HG03520 (cell line): ENCODE measurements around the gene CCDC149.
A peak's percentile ranks its signal among the peaks of the same experiment; 100 is the strongest.

Source experiments
- ATAC-seq: cut with Tn5 transposase; IDR thresholded peaks from one replicate; pipeline ENCODE4 v1.9.1; 2021; ENCODE audit warnings: mild to moderate bottlenecking, moderate library complexity; ENCODE audit not compliant: unreplicated experiment

CCDC149 gene

DNA sequence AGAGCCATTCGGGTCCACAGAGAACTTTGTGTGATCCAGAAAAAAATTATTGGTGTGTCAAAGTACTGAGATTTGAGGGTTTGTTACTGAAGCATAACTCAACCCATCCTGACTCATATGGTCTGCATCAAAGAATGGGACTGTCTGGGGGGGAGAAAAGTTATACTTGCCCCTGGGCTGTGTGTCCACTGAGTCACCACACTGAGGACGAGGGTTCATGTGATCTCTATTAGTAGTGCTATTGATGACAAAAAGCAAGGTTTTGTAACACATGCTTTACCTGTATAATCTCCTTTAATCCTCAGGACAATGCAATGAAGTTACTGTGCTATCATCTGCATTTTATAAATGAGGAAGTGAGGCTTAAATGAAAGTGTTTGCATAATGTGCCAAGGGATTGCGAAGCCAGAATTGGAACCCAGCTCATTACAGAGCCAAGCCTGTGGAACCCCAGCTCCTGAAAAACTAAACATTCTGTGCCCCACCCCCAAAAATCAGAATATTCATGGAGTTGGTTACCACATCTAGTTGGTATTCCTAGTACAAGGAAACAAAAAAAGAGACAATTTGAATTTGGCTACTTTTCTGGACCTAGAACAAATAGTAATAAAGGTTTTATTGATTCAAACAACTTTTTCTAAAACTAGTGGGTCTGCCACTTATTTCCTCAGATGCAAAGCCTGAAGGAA, 31.2 kb downstream of the CCDC149 start:
- no peak for ATAC-seq

DNA sequence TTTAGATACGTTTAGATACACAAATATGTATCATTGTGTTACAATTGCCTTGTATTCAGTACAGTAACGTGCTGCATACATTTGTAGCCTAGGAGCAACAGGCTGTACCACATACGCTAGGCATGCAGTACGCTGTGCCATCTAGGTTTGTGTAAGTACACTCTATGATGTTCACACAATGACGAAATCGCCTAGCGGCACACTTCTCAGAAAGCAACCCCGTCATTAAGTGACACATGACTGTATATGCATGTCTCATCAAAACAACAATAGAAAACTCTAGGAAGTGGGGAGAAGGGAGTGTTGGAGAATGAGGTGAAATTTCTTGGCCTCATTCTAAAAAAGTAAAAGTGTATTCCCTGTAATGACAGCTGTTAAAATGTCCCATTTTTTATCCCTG, 32.7 kb downstream of the CCDC149 start:
- no peak for ATAC-seq

DNA sequence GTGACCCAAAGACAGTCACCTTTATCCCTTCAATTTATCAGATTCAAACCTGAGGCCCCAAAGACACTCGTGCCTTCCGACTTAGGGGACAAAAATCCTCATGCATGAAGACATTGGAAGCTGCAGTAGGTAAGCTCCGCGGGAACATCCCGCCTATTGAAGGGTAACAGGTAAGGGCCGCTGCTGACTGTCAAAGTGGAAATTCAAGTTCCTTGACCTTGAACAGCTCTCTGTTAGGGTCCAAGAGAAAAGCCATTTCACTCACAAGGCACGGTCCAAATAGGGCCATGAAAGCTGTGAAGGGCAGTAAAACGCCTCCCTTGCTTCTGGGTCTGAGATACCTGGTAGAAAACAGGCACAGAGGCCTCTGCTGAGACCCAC, 34.2 kb downstream of the CCDC149 start:
- ATAC-seq = no peak

DNA sequence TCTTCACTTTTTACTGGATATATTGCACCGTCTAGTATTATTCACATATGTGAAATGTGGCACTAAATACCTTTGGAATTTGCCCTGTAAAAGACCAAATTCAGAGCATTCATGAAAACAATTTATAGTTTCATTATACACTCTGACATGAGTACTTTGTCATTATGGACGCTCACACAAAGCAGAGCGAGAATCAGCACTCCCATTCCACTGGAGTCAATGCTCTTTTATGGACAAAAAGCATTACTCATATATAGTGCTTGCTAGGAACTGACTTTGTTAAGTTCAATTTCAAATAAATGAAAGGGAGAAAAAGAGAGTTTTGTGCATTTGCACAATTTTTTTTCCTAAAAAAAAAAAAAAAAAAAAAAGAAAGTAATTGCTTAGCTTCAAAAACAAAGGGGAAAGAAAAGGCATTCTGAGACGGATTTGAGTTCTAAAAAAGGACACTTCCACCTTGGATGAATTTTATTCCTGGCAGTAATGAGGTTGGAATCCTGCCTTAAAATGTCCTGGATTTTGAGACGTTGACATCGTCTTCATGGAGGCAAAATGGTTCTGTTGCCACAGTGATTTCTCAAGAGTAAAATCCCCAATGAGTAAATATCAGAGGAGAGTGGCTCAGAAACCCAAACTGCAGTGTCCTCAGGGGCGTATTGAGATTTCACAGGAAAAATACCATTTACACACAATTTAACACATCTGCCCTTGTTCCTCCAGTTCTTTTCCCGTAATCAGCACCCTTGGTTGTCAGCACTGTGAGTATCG, 34.8 kb downstream of the CCDC149 start:
- ATAC-seq = no peak

DNA sequence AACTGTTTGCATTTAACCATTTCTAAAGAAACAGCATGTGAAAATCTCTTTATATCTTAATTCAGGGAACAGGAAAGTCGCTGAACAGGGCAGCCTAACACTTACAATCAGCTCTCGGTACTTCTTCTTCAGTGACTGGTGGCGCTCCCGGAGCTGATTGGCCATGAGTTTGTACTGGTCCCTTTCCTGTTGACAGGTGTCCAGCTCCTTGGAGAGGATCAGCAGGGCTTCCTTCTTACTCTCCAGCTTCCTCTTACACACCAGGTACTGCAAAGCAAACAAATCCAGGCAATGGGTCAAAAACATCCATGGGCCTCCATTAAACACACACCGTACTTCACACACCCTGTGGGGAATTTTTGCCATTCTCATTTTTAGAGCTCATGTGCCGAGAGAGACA, 36.4 kb downstream of the CCDC149 start:
- no peak for ATAC-seq

DNA sequence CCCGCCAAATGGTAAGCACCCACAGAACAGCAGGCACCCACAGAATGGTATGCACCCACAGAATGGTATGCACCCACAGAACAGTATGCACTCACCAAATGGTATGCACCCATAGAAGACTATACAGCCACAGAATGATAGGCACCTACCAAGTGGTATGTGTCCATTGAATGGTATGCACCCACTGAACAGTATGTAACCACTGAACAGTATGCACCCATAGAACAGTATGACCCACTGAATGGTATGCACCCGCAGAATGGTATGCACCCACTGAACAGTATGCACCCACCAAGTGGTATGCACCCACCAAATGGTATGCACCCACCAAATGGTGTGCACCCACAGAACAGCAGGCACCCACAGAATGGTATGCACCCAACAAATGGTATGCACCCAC, 40.1 kb downstream of the CCDC149 start:
- no peak for ATAC-seq

DNA sequence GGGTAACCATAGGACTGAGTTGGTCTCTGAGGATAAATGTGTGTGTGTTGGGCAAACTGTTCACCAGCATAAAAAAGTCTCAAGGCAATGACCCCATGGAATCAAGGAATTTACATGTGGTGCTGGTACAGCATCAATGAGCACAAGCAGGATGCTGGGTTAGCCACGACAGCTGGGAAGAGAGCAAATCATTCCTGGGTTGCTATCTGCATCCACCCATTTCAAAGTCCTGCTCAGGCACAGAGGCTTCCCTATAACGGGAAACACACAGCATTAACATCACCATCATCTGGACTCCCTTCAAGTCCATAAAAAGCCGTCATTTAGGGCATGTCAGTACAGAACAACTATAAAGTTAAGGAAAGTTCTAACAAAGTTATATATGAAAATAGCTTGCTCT, 41.6 kb downstream of the CCDC149 start:
- ATAC-seq = no peak

DNA sequence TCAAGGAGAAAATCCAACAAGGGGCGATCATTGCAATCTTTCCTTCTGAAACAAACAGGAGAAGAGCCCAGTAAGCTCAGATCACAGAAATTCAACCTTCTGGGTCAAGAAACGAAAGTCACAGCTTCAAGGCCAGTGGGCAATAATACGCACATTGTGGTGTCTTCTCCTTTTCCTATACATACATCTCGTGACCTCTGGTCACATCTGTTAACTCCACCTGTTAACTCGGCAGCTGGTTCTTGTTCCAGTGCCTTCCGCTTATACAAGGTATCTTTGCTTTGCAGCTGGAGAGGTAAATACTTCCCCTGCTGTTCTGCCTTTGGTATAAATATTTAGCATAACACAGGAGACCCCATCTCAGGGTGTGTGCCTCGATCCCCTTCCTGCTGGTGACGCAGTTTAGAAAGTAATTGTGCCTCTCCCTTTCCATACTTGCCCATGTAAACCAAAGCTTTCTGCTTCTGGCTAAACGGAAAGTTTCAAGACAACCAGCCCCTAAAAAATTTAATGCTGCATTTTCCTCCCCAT, 45.0 kb downstream of the CCDC149 start:
- ATAC-seq = no peak

DNA sequence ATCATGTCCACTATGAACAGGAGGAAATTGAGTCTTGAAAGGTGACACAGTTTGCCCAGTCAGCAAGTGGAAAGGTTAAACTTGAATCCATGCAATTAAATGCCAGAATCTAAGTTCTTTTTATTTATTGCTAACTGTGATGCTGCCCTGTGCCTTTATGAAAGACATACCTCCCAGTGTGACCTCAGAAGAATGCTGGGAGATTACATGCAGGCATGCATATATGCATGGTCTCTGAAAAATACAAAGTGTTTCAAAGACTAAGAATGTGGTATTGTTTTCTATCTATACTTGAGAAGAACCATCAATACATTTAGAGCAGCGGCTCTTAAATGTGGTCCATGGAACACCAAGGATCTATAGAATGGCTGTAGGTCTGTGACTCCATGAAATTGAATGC, 45.6 kb downstream of the CCDC149 start:
- ATAC-seq = no peak

DNA sequence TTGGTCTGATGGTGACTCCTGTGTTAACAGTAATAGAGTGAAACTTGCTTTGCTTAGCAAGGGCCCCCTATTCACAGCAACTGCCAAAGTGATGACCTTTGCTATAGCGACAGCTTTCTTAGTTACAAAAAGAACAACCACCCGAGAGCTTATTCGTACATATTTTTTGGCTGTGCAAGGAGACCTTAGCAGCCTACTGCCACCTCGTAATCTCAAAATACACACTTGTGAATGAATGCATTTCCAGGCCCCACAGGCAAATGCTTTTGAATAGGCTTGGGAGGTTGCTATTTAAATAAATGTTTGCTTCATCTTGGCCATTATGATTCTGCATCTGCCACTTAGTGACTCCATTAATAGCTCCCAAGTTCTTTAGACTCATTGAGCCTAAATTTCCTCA, 47.4 kb downstream of the CCDC149 start:
- no peak for ATAC-seq

DNA sequence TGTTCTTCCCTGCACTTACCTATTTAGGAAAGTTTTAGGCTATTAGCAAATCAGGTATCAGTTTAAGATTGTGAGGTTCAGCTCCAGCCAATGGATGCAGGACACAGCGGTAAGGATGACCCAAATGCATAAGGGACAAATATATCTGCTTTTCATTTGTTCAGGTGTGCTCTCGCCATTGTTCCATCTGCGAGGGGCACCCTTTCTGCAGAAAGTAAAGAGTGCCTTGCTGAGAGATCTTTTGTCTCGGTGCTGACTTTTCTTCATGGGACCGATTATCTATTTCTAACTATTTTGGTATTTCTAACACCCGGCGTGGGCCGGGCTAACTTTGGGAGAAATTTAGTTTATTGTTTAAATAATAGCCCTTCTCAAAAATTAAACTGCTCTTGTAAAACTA, 49.0 kb downstream of the CCDC149 start:
- ATAC-seq = no peak

DNA sequence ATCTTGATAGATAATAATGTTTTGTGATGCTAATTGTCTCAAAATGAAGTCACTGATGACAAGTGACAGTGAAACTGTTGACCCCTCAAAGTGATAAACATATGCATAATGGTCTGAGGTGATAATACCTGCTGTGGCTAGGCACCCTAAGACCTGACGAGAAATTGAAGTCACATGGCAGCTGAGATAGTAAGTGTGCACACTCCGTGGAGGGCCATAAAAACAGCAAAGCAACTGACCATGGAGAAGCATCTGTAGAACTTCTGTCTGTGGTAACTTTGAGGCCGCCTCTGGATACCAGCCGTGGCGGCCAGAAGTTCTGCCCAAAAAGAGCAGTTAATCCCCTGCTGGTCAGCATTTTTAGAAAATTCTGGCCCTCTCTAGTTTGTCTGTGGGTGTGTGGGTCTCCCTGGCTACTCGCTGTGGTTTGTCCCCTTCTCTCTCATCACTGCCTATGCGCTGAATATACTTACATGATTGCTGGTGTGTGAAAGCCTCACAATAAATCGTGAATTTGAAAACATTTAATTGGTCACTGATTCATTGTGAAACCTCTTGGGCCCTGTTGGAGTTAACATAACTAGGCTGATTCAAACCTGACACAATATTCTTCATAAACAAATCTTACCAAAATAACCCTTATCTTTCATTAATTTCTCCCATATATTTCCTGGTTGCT, 50.6 kb downstream of the CCDC149 start:
- ATAC-seq = peak; percentile 71

DNA sequence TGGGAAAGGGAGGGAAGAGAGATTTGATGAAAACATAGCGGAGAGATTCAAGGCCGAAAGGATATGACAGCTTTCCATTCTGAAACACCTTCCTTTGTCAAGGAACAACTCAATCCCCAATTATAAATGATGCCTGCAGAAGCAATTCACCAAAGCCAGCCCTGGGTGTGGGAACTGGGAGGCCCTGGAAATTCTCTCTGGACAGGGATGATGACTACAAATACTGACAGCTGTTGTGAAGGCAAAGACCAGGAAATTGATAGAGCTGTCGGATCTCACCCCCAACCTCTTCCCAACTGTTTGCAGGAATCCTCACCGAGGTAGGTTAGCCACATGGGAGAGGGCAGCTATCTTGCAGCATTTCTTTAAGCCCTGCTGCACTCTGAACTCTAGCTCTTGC, 54.3 kb downstream of the CCDC149 start:
- no peak for ATAC-seq

DNA sequence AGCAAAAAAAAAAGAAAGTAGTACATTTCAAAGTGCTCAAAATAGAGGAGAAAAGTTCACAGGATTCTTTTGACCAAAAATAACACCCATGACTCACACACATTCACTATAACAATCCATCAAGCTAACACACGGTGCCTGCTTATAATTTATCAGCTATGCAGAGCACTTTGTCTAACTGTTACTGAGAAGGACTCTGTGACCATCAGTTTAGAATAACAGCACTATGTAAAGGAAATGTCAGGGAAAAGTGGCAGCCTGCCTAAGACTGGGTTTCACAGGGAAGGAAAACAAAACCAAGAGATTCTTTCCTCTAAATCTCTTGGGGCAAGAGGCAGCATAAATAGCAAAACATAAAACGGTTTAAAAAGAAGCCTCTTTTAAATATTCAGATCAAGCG, 54.8 kb downstream of the CCDC149 start:
- no peak for ATAC-seq

DNA sequence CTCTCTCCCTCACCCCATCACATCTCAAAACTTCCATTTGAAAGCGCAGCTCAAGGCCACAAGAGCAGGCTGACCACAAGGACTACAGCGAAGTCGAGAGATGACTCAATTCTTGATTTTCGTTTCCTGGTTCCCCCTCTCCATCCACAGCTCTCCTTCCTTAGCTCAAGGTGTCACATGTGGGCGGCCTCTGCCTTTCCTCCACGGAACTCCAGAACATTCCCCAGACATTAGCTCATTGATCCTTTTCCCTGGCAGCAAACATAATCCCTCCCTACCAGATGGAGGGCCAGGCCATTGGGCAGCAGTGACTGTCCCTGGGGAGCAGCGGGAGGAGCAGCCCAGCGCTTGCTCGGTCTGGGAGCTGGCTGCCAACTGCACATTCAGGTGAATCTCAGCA, 56.3 kb downstream of the CCDC149 start:
- peak; percentile 97 for ATAC-seq

DNA sequence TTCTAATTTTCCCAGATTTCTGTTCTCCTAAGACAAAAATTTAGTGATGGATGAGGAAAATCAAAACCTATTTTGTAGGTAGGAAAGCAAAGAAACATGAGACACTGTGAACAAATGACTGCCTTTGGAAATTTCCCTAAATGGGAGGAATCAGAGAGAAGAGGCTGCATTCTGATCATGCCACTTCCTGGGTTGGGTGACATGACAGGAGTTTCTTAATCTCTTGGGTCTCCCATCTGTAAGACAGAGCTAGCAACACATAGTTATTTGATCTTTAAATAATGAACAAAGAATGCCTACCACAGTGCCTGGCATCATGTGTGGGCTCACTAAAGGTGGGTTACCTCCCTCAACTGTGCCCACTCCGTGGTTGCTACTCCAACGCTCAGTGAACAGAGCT, 57.1 kb downstream of the CCDC149 start:
- no peak for ATAC-seq

DNA sequence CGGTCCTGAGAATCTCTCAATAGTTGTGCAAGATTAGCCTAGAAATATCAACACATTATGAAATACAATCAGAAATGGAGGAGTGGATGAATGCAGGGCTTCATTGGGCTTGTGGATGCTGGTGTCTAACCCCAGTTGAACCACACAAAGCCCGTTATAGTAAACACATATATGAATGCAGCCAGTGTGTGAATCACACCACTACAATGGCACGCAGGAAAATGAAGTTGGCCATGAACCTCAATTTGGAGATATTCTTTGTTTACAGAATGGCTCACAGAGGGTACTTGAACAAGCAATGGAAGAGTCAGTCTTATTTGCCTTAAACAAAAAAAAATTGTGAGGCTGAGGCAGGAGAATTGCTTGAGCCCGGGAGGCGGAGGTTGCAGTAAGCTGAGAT, 59.7 kb downstream of the CCDC149 start:
- ATAC-seq = no peak

DNA sequence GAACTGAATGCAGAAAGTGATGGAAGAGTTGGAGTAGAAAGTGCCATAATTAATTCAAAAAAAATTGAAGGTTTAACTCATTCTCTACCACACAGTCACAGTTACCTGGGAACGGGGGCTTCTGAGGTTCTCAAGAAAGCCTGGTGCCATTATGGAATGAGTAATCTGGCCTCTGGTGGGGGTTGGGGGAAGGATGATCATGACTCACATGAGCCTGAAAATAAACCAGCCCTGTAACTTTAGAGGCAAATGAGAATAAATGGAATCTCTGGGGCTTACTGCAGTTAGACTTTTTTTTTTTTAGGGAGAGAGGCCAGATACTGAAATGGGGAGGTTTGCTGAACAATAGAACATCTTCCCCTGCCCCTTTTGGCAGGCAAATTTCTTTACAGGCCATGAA, 62.2 kb downstream of the CCDC149 start:
- ATAC-seq = no peak

DNA sequence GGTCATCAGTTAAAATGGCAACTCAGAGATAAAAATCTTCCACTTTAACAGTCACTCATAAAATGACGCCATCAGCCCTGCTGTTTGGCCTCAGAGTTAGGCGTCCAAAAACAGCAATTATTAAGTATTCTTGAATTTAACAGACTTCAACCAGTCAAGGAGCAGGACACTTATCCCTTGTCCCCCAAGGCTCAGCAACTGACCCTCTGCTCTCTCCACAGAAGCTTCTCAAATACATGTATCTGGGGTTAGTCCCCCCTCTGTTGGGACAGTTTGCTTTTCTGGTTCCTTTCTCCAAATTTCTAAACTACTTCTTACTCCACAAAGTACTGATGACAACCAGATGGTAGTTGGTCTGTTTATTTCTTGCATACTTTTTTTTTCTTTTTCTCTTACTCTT, 63.1 kb downstream of the CCDC149 start:
- no peak for ATAC-seq

DNA sequence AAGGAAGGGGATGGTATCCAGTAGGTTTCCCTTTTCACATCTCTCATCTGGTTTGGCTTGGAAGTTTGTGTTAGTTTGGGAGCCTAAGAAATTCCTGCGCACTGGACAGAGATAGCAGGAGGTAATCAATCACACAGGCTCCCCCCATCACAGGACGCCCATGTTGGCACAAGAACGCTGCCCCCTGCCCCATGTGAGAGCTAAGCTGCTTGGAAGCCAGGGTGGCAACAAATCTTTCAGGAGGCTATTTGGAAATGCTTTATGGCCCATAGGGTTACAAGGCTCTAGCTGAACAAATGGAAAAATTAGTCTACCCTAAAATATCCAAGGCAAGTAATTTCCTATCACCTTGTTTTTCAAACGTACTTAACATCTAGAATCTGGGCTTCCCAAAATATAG, 63.5 kb downstream of the CCDC149 start:
- no peak for ATAC-seq

DNA sequence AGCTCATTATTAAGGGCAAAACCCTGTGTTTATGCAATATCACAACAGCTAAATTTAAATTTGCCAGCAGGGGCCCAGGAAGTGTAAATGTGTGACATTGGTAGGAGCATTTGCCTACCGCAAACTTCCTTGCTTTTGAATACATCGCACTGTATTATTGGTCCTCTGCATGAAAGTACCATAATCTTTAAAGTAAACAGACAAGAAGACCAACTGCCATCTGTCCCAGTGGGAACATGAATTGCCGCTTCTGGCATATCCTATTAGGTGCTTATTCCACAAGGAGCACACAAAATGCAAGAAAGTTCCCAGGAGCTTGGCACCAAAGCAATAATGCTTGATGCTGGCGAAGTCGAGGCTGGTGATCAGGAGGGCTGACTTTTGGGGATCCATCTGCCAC, 66.1 kb downstream of the CCDC149 start:
- ATAC-seq = no peak

DNA sequence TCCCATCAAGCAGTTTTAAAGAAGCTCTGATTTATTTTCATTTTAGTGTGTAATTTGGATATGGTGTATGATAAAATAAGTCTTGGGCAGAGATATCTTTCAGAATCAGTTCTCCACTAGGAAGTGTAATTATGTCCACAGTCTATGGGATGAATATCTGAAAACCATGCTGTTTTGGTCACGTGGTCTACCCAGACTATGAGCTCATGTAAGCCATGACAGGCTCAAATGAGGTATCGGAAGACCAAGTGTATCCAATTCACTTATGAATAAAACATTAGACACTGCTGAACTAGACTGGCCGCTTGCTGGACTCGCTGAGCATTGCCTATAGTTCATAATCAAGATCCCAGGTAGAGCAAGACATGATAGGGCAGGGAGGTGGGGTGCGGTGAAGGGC, 66.9 kb downstream of the CCDC149 start:
- no peak for ATAC-seq
